Fibroblast of skin of left quadriceps (primary cell): ENCODE measurements around the gene ZBED5.
"Not testable (repeated sequence)": the region's sequence is repeated elsewhere in the genome, so short reads cannot be mapped to it uniquely, and the experiment has no call there.

Source experiments
- DNase-seq, 2 experiments: peaks; one replicate each; pipeline ENCODE4 v3.0.0-alpha.2; 2013; ENCODE audit warnings: low read depth in 2 of 2

Gene ZBED5

GRCh38 chr11:10857709-10858438 lies at the start of gene ZBED5:
Gene ZBED5, minus strand, starts transcription at chr11:10858053. Its CDS starts 3,108 bp downstream, at chr11:10854945.
- peak; percentile 95 to 97 for DNase-seq

- no peak for DNase-seq
These were observed 48.7 kb upstream of the ZBED5 start for GRCh38 chr11:10906521-10906920.

GRCh38 chr11:10902301-10903063 lies 44.6 kb upstream of the ZBED5 start:
- DNase-seq, result no peak

GRCh38 chr11:10900681-10901415 lies 43.0 kb upstream of the ZBED5 start:
- no peak for DNase-seq

GRCh38 chr11:10899121-10899830 lies 41.4 kb upstream of the ZBED5 start:
- no peak for DNase-seq

- no peak for DNase-seq
These were observed 40.8 kb upstream of the ZBED5 start for GRCh38 chr11:10898763-10899025.

- no peak for DNase-seq
These were observed 40.3 kb upstream of the ZBED5 start for GRCh38 chr11:10898003-10898762.

- no peak for DNase-seq
These were observed 39.3 kb upstream of the ZBED5 start for GRCh38 chr11:10897150-10897549.

- no peak for DNase-seq
These were observed 38.6 kb upstream of the ZBED5 start for GRCh38 chr11:10896493-10896892.

- DNase-seq, result no peak
These were observed 37.4 kb upstream of the ZBED5 start for GRCh38 chr11:10895285-10895684.

GRCh38 chr11:10894666-10895065 lies 36.8 kb upstream of the ZBED5 start:
- no peak for DNase-seq

GRCh38 chr11:10893714-10894151 lies 35.9 kb upstream of the ZBED5 start:
- peak in 1 of 2 experiments; percentile 13 for DNase-seq

GRCh38 chr11:10892250-10892649 lies 34.4 kb upstream of the ZBED5 start:
- no peak for DNase-seq

GRCh38 chr11:10891151-10891720 lies 33.4 kb upstream of the ZBED5 start:
- no peak for DNase-seq

- DNase-seq, result not testable (repeated sequence)
These were observed 32.2 kb upstream of the ZBED5 start for GRCh38 chr11:10890083-10890482.

GRCh38 chr11:10887307-10887706 lies 29.5 kb upstream of the ZBED5 start:
- DNase-seq, result no peak

GRCh38 chr11:10886652-10887250 lies 28.9 kb upstream of the ZBED5 start:
- no peak for DNase-seq

GRCh38 chr11:10885703-10886363 lies 28.0 kb upstream of the ZBED5 start:
- no peak for DNase-seq

GRCh38 chr11:10884292-10884691 lies 26.4 kb upstream of the ZBED5 start:
- DNase-seq, result not testable (repeated sequence)

- DNase-seq, result no peak
These were observed 24.0 kb upstream of the ZBED5 start for GRCh38 chr11:10881892-10882291.
